Stimulated activated CD8-positive, alpha-beta memory T cell treated with anti-CD3 and anti-CD28 coated beads, Interleukin-2, amount 100 ng/mL, for 48 hours (primary cell): ENCODE data around the gene SLIT3.
"Not testable (repeated sequence)": the region's sequence is repeated elsewhere in the genome, so short reads cannot be mapped to it uniquely, and the experiment has no call there.

ENCODE experiments used
- DNase-seq, 2 donors: peaks; one replicate each; pipeline ENCODE4 v3.0.0-alpha.2; 2020; ENCODE audit warnings: low read depth in 2 of 2

The SLIT3 gene

DNA sequence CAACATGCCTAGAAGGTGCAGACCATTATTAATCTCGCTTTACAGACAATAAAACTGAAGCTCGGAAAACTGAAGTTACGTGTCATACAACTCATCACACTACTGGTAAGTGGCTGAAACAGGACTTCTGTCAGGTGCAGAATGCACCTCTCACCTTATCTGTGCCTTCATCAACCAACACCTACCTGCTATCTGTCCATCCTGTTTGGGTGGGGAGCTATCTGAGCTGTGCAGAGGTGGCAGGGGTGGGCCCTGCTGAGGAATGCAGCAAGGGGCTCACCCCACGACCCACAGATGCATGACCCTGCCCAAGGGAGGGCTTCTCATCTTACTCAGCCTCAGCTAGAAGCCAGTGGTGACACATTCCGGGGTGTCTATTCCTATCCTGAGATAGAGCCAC is 81.6 kb downstream of the SLIT3 start:
- DNase-seq = no peak

DNA sequence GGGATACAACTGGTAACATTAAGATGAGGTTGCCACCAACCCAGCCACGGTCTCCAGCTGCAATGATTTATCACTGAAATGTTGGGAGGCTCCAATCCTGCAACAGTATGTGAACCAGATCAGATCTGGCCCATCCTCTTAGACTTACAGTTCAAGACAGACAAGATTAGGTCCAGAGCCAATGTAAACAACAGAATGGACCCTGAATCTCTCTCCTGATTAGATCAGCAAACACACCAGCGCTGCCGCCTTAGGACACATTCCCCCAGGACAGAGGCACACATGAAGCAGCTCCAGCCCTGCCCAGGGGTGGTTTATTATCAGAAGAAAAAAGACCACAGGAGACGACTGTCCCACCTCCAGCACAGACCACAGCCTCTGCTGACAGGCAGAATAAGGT is 82.1 kb downstream of the SLIT3 start:
- no peak for DNase-seq

DNA sequence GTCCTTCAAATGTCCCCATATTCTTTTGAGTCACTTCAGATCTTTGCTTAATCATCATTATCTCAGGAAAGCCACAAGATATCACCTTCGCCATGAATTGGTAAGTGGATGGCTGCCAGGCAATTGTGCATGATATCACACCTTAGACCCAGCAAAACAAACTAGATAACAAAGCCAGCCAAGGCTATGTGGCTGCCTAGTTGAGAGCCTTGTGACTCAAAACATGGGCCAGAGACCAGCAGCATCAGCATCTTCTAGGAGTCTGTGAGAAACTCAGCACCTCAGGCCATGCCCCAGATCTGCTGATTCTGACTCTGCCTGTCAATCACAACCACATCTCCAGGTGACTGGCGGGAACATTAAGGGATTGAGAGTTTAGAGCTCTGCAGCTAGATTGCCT is 82.8 kb downstream of the SLIT3 start:
- no peak for DNase-seq

DNA sequence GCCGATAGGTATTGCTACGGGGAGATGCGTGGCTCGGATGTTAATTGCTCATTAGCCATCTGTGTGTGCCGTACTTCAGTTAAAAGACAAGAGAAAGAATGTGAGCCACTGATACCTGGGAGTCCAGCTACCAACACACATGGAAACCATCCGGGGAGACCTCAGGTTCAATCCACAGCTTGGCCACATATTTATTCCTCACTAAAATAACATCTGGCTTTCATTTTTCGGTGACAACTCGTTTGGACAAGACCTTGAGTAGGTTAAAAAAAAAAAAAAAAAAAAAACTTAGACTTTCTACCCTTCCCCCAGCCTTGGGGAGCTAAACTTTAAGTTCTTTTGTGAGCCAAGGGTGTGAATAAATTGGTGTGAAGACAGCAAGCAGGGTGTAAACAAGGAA is 84.1 kb downstream of the SLIT3 start:
- DNase-seq = no peak

DNA sequence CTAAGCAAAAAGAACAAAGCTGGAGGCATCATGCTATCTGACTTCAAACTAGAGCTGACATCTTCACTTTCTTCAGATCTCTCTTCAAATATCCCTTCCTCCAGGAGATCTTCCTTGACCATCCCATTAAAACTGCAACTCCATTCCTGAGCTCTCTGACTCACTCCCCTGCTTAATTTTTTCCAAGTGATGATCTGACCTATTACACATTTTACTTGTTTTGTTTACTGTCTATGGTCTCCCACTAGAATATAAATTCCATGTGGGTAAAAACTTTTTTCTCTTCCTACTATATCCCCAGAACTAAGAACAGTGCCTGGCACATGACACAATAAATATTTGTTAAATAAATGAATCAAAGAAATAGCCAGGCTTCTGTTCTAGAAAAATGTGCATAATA is 87.5 kb downstream of the SLIT3 start:
- DNase-seq = no peak

DNA sequence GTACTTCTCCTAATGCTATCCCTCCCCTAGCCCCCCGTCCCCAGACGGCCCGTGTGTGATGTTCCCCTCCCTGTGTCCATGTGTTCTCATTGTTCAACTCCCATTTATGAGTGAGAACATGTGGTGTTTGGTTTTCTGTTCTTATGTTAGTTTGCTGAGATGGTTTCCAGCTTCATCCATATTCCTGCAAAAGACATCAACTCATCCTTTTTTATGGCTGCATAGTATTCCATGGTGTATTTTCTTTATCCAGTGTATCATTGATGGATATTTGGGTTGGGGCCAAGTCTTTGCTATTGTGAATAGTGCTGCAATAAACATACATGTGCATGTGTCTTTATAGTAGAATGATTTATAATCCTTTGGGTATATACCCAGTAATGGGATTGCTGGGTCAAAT is 89.2 kb downstream of the SLIT3 start:
- DNase-seq = not testable (repeated sequence)

DNA sequence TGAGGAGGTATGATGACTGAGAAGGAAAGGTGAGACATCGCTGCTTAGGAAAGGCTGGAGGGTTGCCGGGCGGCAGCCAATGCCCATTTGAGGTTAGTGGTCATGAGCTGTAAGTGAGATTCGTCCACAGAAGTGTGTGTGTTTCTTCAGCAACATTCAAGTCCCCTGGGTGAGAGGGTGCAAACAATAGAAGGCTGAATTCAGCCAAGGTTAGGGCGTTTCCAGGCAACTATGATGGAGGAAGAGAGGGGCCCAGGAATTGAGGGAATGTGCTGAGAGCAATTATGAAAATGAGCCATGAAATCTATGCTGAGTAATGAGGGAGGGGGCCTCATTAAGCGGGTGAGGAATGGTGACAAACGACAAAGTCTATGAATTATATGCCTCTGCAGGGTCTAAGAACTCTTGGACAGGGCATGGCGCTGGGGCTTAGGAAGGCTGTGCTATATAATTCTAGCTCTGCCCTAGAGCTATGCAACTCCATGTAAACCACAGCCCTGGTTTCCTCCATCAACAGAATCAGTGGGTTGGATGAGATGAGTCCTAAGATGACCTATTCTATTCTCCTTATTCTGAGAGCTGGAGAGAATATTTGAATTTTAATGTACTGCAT is 96.0 kb downstream of the SLIT3 start:
- DNase-seq = no peak

DNA sequence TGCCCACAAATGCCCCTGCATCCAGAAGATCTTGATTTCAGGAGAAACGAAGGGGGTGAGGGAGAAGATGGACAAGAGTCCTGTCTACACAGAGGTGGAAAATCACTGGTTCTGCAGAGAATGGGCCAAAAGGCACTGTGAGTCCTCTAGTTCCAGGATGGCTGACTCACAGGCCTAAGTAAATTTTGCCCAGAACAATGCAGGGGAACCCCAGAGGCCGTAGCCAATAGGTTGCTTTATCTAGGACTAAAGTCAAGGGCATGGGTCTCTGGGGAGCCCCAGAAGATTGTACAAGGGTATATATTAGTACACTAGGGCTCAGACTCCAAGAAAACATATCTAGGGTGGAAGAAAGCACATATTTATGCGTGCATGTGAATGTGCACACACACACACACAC is 98.0 kb downstream of the SLIT3 start:
- no peak for DNase-seq

DNA sequence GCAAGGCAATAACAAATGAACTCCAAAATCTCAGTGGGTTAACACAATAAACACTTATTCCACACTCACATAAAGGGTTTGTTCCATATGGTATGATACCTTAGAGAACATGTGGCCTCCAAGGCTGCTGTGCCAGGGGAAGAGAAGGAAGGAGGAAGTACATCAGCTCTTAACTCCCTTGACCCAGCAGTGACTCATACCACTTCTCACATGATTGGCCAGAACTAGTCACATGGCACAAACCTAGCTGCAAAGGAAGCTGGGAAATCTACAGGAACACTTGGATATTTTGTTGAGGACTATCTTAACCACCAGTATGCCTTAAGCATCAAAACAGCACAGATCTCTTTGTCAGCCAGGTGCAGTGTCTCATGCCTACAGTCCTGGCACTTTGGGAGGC is 99.3 kb downstream of the SLIT3 start:
- no peak for DNase-seq

DNA sequence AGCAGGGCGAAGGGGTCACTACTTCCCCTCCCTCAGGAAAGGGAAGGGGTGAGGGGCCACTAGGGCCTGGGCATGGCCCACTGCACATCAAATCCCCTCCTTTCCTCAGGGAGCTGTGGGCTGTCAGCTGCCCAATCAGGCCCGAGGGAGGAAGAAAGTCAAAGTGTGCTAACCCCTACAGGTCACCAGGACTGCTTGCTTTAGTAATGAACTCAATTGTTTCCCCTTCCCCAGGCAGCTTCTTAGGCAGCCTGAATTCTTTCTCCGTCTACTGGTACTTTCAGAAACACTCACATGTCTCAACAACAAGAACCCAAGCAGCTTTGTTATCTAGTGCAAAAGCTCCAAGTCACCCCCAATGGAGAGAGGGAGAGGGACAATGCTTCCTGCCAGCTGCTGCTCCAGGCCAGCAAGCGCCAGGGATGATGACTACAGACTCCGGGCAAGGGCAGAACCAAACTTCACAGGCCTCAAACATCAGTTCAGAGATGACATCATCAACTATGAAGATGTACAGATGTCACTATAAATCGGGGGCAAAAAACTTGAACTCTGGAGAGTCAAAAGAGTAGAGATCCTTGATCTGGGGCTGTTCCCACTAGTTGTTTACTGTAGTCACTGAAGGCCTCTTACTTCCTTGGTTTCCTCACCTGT is 100.7 kb downstream of the SLIT3 start:
- no peak for DNase-seq

DNA sequence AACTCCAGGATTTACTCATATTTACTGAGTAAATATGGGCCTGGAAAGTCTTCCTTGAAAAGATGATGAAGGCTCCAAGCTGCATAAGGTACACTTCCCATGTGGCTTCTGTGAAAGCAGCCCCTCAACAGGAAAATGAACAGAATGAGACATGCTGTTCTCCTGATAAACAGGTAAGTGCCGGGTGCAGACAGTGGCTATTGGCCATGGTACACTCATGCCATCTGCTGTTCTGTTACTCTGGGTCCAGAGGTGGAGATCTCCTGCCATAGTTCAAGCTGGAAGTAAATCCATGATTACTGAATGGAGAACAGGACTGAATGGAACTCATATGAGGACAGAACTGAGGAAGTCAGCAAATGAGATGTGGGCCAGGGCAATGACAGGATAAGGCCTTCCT is 103.6 kb downstream of the SLIT3 start:
- DNase-seq = no peak

DNA sequence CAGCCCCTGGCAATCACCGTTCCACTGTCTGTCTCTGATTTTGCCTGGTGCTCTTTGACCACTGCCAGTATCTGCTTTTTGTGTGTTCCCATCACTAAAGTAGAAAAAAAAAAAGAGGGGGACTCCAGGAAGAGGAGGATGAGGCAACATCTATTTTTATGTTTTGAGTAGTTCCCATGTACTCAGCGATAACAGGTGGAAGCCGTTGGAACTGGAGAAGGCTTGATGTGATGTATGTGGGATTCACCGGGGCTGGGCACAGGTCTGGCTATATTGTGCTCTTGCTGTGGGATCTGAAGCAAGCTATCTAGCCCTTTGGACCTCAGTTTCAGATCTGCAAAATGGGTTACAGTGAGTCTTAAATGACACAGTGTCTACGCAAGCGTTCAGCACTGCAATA is 104.9 kb downstream of the SLIT3 start:
- no peak for DNase-seq

DNA sequence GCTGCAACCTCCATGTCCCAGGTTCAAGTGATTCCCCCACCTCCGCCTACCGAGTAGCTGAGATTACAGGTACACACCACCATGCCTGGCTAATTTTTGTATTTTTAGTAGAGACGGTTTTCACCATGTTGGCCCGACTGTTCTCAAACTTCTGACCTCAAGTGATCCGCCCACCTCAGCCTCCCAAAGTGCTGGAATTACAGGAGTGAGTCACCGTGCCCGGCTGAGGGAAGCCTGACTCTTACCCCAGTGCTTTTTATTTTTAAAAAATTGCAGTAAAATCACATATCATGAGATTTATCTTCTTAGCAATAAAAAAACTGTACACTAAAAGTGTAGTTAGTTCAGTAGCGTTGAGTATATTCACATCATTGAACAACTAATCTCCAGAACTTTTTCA is 105.3 kb downstream of the SLIT3 start:
- no peak for DNase-seq

DNA sequence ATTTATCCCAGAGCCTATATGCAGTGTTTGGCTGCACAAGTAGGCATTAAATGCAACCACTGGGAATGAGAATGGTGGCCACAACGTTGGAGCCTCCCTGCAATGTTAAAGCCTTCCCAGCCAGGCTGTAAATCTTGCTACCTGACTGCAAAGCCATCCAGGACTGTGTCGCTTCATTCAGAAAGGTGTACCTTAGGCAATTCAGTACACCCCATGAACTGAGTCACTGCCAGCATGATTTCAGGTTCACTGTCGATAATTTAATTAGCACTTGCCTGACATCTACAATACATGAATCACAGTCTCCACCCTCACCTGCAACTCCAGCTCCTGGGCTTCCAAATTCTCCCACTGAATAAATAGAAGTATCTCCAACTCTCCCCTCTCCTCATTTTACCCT is 108.4 kb downstream of the SLIT3 start:
- DNase-seq = no peak

DNA sequence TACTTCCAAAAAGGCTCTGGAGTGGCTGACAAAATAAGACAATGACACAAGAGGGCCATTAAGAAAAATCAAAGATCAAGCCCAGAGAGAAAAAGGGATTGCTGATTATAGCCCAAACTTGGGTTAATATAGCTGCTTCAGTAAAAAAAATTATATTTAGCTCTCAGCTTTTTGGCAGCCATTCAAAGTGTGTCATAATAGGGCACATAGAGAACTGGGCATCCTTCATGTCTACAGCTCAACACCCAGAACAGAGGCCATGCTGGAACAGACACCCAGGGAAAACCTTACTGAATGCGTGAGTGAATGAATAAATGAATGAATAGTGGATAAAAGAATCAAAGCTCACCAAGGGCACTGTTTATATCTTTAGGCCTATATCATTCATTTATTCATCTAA is 110.1 kb downstream of the SLIT3 start:
- no peak for DNase-seq

DNA sequence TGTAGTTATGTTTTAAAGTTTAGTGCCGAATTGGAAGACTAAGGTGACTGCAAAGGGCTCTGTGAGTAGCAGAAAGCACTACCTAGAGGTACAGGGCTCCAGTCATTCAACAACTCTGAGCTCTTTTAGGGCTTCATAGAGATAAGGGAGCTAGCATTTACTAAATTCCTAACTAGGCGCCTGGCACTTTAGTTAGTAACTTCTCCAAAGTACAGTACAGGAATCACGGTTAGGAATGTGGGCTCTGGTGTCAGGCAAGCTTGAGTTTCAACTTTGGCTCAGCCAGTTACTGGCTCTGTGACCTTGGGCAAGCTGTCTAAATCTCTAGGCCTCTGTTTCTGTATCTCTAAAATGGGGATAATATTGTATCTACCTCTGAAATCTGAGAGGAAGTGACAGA is 115.3 kb downstream of the SLIT3 start:
- no peak for DNase-seq

DNA sequence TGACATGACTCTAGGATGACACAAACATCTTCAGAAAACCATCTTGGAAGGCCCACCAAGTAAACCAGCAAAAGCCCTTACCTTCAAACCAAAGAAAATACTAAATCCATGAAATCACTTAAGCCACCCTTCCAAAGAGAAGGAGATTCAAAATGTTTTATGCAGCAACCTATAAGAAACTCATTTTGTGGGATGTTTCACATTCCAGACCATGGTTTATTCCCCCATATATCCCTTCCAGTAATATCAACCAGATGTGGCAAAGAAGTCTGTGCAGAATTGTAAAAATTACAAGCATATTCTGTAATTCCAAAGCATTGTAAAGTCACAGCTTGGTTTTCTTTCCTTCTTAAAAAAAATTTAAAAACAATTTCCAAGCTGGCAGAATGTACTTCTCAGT is 117.4 kb downstream of the SLIT3 start:
- no peak for DNase-seq

DNA sequence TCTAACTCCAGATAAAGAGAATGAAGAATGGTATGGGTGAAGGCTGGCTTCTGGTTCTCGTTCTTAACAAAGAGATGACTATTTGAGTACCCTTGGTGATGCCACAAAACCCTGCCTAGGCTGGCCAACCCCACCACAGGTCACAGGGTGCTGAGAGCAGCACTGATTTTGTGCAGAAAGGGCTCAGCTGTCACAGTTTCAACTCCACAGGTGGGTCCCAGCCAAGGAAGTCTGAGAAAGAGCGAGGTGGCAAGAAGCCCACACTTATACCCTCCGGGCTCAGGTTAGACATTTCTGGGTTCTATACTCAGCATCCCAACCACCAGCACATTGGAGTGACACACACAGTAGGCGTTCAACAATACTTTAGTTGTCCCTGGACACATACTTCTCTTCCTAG is 118.1 kb downstream of the SLIT3 start:
- no peak for DNase-seq

DNA sequence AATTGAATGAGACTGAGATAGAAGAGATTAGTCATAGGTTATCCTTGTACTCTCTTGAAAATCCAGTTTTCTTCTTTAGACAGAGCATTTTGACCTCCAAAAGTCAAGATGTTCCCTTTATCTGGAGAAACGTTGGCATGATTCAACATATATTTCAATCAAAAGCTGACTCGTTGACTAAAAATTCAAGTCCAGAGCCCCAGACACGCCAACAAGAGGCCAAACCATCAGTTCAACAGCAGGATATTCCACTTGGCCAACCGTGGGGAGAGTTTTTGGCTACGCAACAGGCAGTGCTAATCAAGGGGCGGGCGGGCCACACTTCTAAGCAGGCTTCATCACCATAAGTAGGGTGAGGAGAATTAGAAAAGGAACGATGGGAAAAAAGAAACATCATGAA is 119.1 kb downstream of the SLIT3 start:
- no peak for DNase-seq

DNA sequence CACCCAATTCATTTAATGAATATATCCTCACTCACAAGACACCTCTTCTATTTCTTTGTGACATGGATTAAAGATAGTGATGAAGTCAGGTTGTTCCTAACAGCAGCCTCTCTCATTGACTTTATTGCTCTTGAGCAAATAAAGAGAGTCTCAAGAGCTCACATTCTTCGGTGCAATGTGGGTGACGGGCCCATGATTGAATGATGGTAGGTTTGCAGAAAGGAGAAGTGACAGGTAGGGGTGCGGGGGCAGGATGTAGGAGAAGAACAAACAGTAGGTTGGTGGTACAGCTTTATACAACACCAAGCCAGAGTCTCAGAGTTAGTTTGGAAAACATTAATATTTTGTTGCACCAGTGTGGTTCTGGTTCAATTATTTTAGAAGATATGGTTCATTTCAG is 122.2 kb downstream of the SLIT3 start:
- DNase-seq = no peak

DNA sequence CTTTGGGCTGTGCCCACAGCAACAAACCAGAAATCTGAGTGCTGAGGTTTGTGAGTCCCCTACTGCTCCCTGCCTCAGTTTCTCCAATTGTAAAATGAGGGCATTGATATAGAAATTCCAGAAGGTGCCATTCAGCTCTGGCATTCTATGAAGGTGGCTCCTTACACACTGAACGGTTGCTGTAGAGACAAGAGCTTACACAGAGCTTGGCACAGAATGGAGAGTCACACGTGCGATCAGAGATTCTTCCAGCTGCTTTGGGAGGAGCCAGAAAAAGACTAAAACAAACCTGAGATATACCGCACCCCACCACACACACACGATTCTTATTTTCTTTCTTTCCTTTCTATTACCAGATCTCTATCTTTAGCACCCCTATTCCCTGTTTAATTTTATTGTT is 122.7 kb downstream of the SLIT3 start:
- DNase-seq = no peak

DNA sequence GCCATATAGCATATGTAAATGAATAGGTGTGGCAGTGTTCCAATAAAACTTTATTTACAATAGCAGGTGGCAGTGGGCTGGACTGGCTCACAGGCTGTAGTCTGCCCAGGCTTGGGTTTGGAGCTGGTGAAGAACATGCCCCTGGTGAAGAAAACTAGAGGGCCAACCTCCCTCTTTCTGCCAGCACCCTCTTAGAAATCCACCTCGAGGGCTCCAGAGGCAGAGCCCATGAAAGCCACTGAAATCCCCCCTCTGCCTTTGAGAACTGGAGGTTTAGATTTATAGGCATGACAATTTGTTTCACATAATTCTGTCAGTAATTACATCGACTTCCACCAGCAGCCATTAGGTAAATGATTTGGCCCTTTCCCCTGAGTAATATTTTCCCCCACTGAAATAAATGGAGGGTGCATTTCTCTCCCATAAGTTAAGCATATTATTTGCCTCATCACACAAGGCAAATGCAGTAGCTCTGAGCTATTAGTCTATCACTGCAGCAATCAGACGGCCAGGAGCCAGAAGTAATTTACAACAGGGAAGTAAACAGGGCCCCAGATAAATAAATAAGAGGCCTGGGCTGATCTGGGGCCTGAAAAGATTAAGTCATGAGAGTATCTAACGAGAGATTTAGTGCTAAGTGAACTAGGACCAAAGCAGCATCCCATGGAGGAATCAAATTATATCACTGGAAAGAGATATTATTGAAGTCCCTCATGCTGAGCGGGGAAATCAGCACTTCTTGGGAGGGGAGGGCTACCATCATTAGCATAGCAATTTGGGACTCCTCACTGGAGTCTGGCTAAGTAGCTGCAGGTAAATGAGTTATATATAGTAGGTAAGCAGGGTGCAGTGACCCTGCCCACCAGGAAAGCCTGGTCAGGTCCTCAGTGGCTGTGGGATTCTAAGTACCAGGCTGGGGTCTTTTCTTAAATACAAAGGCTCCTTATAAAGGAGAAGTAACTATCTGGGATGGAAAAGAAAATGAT is 123.9 kb downstream of the SLIT3 start:
- no peak for DNase-seq

DNA sequence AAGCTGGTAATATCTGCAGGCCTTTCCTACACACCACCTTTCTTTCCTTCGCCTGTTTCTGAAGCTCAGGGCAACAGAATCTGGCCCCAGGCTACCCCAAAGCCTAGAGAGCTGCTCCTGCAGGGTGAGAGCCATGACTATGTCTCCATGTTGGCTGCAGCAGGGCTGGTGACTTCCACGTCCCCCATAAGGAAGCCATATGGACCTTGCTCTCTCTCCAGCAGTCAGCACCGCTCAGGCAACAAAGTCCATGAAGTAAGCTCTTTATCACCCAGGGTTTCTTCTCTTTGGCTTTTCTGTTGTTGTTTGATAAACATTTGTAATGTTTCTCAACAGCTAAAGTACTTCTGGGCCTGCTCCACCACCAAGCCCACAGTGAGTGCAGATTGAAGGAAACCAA is 125.2 kb downstream of the SLIT3 start:
- no peak for DNase-seq
